ENCODE measurements around the gene ZNF154.
"Not testable (repeated sequence)": the region's sequence is repeated elsewhere in the genome, so short reads cannot be mapped to it uniquely, and the experiment has no call there.

ZNF154 gene

GRCh38 chr19:57708641-57709361 is at the start of gene ZNF154:
TSS of gene ZNF154 (minus strand) at chr19:57709204. CDS start at chr19:57708971, 233 bp downstream.
- peak; percentile 9 for DNase-seq

GRCh38 chr19:57757941-57758340 is 48.9 kb upstream of the ZNF154 start:
- DNase-seq = no peak

GRCh38 chr19:57755031-57755430 is 46.0 kb upstream of the ZNF154 start:
- no peak for DNase-seq

GRCh38 chr19:57754091-57754673 is 45.2 kb upstream of the ZNF154 start:
- DNase-seq = no peak

GRCh38 chr19:57748029-57748428 is 39.0 kb upstream of the ZNF154 start:
- DNase-seq = no peak

GRCh38 chr19:57747472-57747807 is 38.4 kb upstream of the ZNF154 start:
- DNase-seq = no peak

GRCh38 chr19:57746580-57747471 is 37.8 kb upstream of the ZNF154 start, which contains the start of gene ZNF776:
TSS of gene ZNF776 (plus strand) at chr19:57746815. CDS start at chr19:57747059, 244 bp downstream.
- peak; percentile 79 for DNase-seq

- not testable (repeated sequence) for DNase-seq
Measured at GRCh38 chr19:57738770-57739169, 29.8 kb upstream of the ZNF154 start.

GRCh38 chr19:57738320-57738719 is 29.3 kb upstream of the ZNF154 start:
- DNase-seq = peak; percentile 26

GRCh38 chr19:57720878-57721277 is 11.9 kb upstream of the ZNF154 start:
- DNase-seq = no peak

- no peak for DNase-seq
Measured at GRCh38 chr19:57719901-57720519, 11.0 kb upstream of the ZNF154 start.

GRCh38 chr19:57719424-57719823 is 10.4 kb upstream of the ZNF154 start:
- DNase-seq = no peak

GRCh38 chr19:57712222-57712621 is 3.2 kb upstream of the ZNF154 start:
- DNase-seq = no peak

GRCh38 chr19:57709616-57710015 is 612 bp upstream of the ZNF154 start:
- no peak for DNase-seq

- no peak for DNase-seq
Measured at GRCh38 chr19:57706346-57706745, 2.7 kb downstream of the ZNF154 start.

- no peak for DNase-seq
Measured at GRCh38 chr19:57701625-57702024, 7.4 kb downstream of the ZNF154 start.

GRCh38 chr19:57689750-57690149 is 19.3 kb downstream of the ZNF154 start:
- no peak for DNase-seq

- DNase-seq = no peak
Measured at GRCh38 chr19:57688011-57688763, 20.8 kb downstream of the ZNF154 start.

GRCh38 chr19:57687363-57688010 is 21.5 kb downstream of the ZNF154 start:
- DNase-seq = no peak

GRCh38 chr19:57686727-57687126 is 22.3 kb downstream of the ZNF154 start:
- no peak for DNase-seq

GRCh38 chr19:57682226-57682766 is 26.7 kb downstream of the ZNF154 start:
- no peak for DNase-seq

- DNase-seq = no peak
Measured at GRCh38 chr19:57675881-57676280, 33.1 kb downstream of the ZNF154 start.

Measured in activated T-cell treated with anti-CD3 and anti-CD28 coated beads for 4 hours (primary cell).